A549 treated with DMSO at 1 μM for 4 hours (cell line): ENCODE data around the gene RBMS1. TPM values are rescaled to one million over a fixed set of nuclear protein-coding genes. Genes with fewer than 3 reads are reported as not detected.

ENCODE experiments used
- total RNA-seq: library from RNA; stranded (reverse); fragments of 200-300 nt; extraction: Qiagen RNA extraction; gene quantifications from 5 replicates; pipeline ENCODE4 v1.2.3, GENCODE V29; 2022; ENCODE audit warnings: low read depth

RBMS1 gene
- total RNA-seq, result 53.9 to 71.5 TPM (median 64.4 TPM) in 5 replicates

GRCh38 chr2:160493227-160494028 lies at the start of gene RBMS1:
RBMS1 (minus strand) TSS chr2:160493807; CDS start chr2:160493363, 444 bp downstream.

